H1 (cell line): ENCODE results near the gene RMND1. TPM values are rescaled to one million over a fixed set of nuclear protein-coding genes. Genes with fewer than 3 reads are reported as not detected.
A peak's percentile ranks its signal among the peaks of the same experiment; 100 is the strongest.

Experiments
- HDAC2 ChIP-seq, 2 experiments: fragments of 300-600 bp in 1 of 2; sonication (generic) in 1 of 2; IDR thresholded peaks; 2 replicates each; pipeline ENCODE4 v1.6.1; 2011 to 2012; ENCODE audit warnings: low read depth in 2 of 2, low read length in 2 of 2, mild to moderate bottlenecking in 2 of 2, moderate library complexity in 2 of 2, borderline replicate concordance in 1 of 2, inconsistent platforms in 1 of 2
- POLR2A ChIP-seq, 2 experiments: IDR thresholded peaks; 1 replicate in 1 of 2; 2 replicates in 1 of 2; pipeline ENCODE4 v1.6.1; 2011; ENCODE audit warnings: low read depth in 2 of 2, low read length in 2 of 2, mild to moderate bottlenecking in 2 of 2; ENCODE audit errors: control extremely low read depth in 1 of 2
- POLR2AphosphoS5 ChIP-seq: IDR thresholded peaks from 2 replicates; pipeline ENCODE4 v1.6.1; 2011; ENCODE audit warnings: low read depth, low read length
- RBBP5 ChIP-seq: IDR thresholded peaks from 2 replicates; pipeline ENCODE4 v1.7.1; 2012; ENCODE audit warnings: low read depth, mild to moderate bottlenecking, inconsistent platforms, low read length, moderate library complexity, borderline replicate concordance
- TAF1 ChIP-seq: IDR thresholded peaks from 2 replicates; pipeline ENCODE4 v1.6.1; 2011; ENCODE audit warnings: mild to moderate bottlenecking, low read depth, low read length
- TAF7 ChIP-seq: optimal IDR thresholded peaks from 2 replicates; pipeline ENCODE3; 2011; ENCODE audit warnings: low read depth, mild to moderate bottlenecking, inconsistent platforms, low read length, moderate library complexity, borderline replicate concordance
- polyA plus RNA-seq, 7 experiments: library from polyadenylated mRNA; depleted of rRNA in 3 of 7; stranded (reverse) in 5 of 7; unstranded in 2 of 7; fragments of >200 nt in 5 of 7; fragments of 200-250 nt in 2 of 7; gene quantifications; 1 replicate in 5 of 7; 2 replicates in 1 of 7; 4 replicates in 1 of 7; pipeline versions ENCODE4 v1.2.1 to v1.2.3, GENCODE V29; 2011 to 2013; ENCODE audit warnings: missing spikeins in 2 of 7, mixed read lengths in 2 of 7
- total RNA-seq: library from RNA; stranded (reverse); fragmentation: NEBNext Ultra II Directional; extraction: Animal tissue kit (Norgen Biotek cat#: 25700); gene quantifications from 2 replicates; pipeline ENCODE4 v1.2.1, GENCODE V29; 2021
- TF ChIP-seq, protein P1 (sequence below): IDR thresholded peaks from 2 replicates; pipeline ENCODE4 v1.6.1; 2012; ENCODE audit warnings: inconsistent platforms

RMND1 gene
- total and polyA plus RNA-seq, 2 of the 8 experiments (the other 6 are each of a cell fraction or from before 2014, with no cell fraction given), result 7.3 to 21.9 TPM

DNA sequence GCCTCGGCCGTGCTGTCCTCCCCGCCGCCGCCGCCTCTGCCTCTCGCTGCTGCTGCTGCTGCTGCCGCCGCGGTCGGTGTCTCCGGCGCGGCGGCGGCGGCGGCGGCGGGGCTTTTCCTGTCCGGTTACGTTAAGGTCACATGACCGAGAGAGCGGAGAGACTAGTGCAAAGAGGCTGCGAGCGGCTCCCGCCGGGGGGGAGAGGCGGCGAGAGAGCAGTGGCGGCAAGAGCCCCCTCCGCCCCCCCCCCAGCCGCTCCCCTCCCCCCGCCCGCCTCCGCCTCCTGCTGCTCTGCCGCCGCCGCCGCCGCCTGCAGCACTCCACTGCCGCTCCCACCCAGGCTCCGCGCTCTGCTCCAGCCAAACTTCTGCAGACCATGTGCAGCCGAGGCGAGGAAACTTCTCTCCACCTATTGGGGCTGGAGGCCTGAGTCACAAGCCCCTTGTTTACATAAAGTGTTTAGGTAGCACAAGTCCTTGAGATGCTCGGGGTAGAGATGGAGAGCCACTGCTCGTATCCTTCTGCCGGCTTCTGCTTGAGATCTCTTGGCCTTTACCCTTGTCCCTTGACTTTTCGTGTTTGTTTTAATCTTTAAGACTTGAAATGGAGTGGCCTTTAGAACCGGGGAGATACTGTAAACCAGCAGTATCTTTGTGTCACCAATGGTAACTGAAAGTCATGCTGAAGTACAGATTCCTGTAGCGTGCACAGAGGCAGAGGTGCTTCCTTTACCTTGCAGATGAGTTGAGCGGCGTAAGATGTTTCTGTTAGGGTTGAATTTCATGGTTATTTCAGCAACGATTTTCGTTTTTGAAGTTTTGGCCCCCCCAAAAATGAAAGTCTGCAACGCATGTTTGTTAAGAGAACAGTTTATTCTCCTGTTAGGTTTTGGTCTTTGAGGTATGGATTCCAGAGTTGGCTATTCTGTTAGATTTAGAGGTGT, 60.2 kb downstream of the RMND1 start, which contains the start of gene ZBTB2 (continued):
- no peak; a peak in 1 of 4 replicates for TF ChIP-seq HDAC2 (IDR thresholded peaks at IDR 0.05; ENCODE audit: borderline replicate concordance in 1 of 2, low read depth in 2 of 2, low read length in 2 of 2)
- TF ChIP-seq, protein P1, sequence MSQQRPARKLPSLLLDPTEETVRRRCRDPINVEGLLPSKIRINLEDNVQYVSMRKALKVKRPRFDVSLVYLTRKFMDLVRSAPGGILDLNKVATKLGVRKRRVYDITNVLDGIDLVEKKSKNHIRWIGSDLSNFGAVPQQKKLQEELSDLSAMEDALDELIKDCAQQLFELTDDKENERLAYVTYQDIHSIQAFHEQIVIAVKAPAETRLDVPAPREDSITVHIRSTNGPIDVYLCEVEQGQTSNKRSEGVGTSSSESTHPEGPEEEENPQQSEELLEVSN, result peak; percentile 37
- peak; percentile 65; the same call in 1 of the 2 replicates for TF ChIP-seq TAF1
- peak; percentile 29 for TF ChIP-seq TAF7
- TF ChIP-seq RBBP5, result 0 out of 2 replicates have a peak, but pooled peaks have one; percentile 28
- peak; percentile 23 to 70 for TF ChIP-seq POLR2A (IDR thresholded peaks at IDR 0.05; ENCODE audit: control extremely low read depth in 1 of 2, low read depth in 2 of 2, low read length in 2 of 2)
- peak; percentile 49; the same call in 1 of the 2 replicates for TF ChIP-seq POLR2AphosphoS5
